Fibroblast of the aortic adventitia (primary cell): ENCODE results near the gene SPAG7. TPM values are rescaled to one million over a fixed set of nuclear protein-coding genes. Genes with fewer than 3 reads are reported as not detected.

Experiments
- DNase-seq: peaks from one replicate; pipeline ENCODE4 v3.0.0-alpha.2; 2010; ENCODE audit warnings: low read depth
- H3K4me3 ChIP-seq: 2 replicates; pipeline ENCODE4 v1.5.1; 2011; ENCODE audit warnings: low read depth, mild to moderate bottlenecking, control low read depth, low read length, moderate library complexity
- CTCF ChIP-seq: IDR thresholded peaks from 2 replicates; pipeline ENCODE4 v1.5.1; 2011; ENCODE audit warnings: mild to moderate bottlenecking, low read length, control low read depth, inconsistent platforms; ENCODE audit not compliant: insufficient read depth
- total RNA-seq: library from RNA; depleted of rRNA; stranded (reverse); fragments of >200 nt; gene quantifications from 2 replicates; pipeline ENCODE4 v1.2.3, GENCODE V29; 2012; ENCODE audit warnings: low replicate concordance

SPAG7 gene
- total RNA-seq, 1 donor, result 29.2 TPM

- peak within 1 kb of the TSS; percentile 86 for H3K4me3 ChIP-seq
- DNase-seq, result peak; percentile 55
- peak; percentile 53 for TF ChIP-seq CTCF
Observed at GRCh38 chr17:4986951-4987766, 19.5 kb upstream of the SPAG7 start, which contains the start of gene CAMTA2. TSS of gene CAMTA2 (minus strand) at chr17:4987675. CDS start at chr17:4986222, 1,453 bp downstream.

- no peak for TF ChIP-seq CTCF
- no peak for DNase-seq
- peak overlapping the region; percentile 86 for H3K4me3 ChIP-seq
Observed at GRCh38 chr17:4986403-4986802, 18.8 kb upstream of the SPAG7 start.

GRCh38 chr17:4982305-4982704 is 14.7 kb upstream of the SPAG7 start:
- no peak for TF ChIP-seq CTCF
- H3K4me3 ChIP-seq, result no peak overlapping the region
- DNase-seq, result no peak

GRCh38 chr17:4980644-4981216 is 13.1 kb upstream of the SPAG7 start:
- TF ChIP-seq CTCF, result peak; percentile 72
- peak; percentile 62 for DNase-seq
- no peak overlapping the region for H3K4me3 ChIP-seq

- no peak for TF ChIP-seq CTCF
- no peak overlapping the region for H3K4me3 ChIP-seq
- no peak for DNase-seq
Observed at GRCh38 chr17:4978726-4979125, 11.1 kb upstream of the SPAG7 start.

- H3K4me3 ChIP-seq, result no peak overlapping the region
- TF ChIP-seq CTCF, result no peak
- no peak for DNase-seq
Observed at GRCh38 chr17:4974115-4974670, 6.6 kb upstream of the SPAG7 start.
